Measurements from ENCODE around the gene TIFAB.

DNA sequence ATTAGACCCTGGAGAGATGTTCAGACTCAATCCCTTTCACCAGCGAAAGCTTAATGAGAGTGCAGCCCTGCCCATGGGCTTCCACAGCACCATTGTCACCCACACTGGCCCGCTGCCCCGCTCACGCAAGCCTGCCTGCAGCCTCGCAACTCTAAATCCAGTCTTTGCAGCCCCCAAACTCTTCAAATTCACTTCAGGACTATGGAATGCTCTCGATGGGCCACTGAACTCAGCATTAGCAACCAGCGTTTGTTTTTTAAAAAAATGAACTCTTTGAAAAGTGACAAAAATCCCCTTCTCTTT lies 22.1 kb downstream of the TIFAB start:
- TF ChIP-seq POLR2AphosphoS5 (IDR thresholded peaks at IDR 0.05) (no peak), POLR2A (IDR thresholded peaks at IDR 0.05) (no peak)
- TF ChIP-seq, protein P1, sequence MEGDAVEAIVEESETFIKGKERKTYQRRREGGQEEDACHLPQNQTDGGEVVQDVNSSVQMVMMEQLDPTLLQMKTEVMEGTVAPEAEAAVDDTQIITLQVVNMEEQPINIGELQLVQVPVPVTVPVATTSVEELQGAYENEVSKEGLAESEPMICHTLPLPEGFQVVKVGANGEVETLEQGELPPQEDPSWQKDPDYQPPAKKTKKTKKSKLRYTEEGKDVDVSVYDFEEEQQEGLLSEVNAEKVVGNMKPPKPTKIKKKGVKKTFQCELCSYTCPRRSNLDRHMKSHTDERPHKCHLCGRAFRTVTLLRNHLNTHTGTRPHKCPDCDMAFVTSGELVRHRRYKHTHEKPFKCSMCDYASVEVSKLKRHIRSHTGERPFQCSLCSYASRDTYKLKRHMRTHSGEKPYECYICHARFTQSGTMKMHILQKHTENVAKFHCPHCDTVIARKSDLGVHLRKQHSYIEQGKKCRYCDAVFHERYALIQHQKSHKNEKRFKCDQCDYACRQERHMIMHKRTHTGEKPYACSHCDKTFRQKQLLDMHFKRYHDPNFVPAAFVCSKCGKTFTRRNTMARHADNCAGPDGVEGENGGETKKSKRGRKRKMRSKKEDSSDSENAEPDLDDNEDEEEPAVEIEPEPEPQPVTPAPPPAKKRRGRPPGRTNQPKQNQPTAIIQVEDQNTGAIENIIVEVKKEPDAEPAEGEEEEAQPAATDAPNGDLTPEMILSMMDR (IDR thresholded peaks at IDR 0.05) = no peak

Measured in sigmoid colon (tissue), 4 donors.